GM19452 (cell line): ENCODE measurements around the gene CWF19L1.

Experiments
- ATAC-seq: cut with Tn5 transposase; IDR thresholded peaks from one replicate; pipeline ENCODE4 v1.9.1; 2021; ENCODE audit not compliant: unreplicated experiment

CWF19L1 gene

DNA sequence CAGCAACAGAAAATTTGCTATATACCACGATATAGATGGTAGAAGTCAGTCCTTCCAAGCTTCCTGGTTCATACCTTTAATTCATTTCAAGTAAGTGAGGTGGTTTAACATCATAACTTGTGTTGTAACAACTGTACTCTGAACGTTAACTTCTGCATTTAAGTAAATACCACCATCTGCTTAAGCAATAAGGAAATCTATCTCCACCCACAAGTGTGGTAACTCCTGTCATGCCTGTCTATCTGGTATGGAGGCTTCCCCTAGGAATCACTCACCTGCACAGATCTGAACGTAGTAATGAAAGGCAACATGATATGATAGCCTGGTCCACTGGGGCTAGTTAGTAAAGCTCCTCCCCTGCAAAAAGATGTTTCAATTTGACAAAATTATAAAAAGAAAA, 84.0 kb downstream of the CWF19L1 start:
- ATAC-seq: no peak

GRCh38 chr10:100182908-100183307, 84.5 kb downstream of the CWF19L1 start:
- ATAC-seq: no peak
